GM23338 (cell line): ENCODE data around the gene GP5. TPM values are rescaled to one million over a fixed set of nuclear protein-coding genes. Genes with fewer than 3 reads are reported as not detected.

Experiments
- ATAC-seq: fragments of 200-7000 bp; cut with Tn5 transposase; 3 replicates; pipeline ENCODE4 v1.9.1; 2020
- DNase-seq: peaks from one replicate; pipeline ENCODE4 v3.0.0-alpha.2; 2015; ENCODE audit warnings: low spot score
- H2AFZ ChIP-seq: fragments of 200-600 bp; sonication (generic); 2 replicates; pipeline ENCODE4 v1.8.0; 2016; ENCODE audit warnings: antibody characterized with exemption, mild to moderate bottlenecking, moderate library complexity
- H3F3A ChIP-seq: fragments of 200-600 bp; sonication (generic); replicated peaks from 2 replicates; pipeline ENCODE4 v1.8.0; 2017; ENCODE audit warnings: antibody characterized with exemption, mixed run types, low read depth
- H3K27ac ChIP-seq: fragments of 200-600 bp; sonication (generic); 2 replicates; pipeline ENCODE4 v1.6.1; 2016; ENCODE audit warnings: low read depth
- H3K27me3 ChIP-seq: fragments of 200-600 bp; sonication (generic); 2 replicates; pipeline ENCODE4 v1.8.0; 2016; ENCODE audit warnings: mild to moderate bottlenecking, mixed run types, moderate library complexity; ENCODE audit not compliant: insufficient read depth
- H3K36me3 ChIP-seq: fragments of 200-600 bp; sonication (generic); 2 replicates; pipeline ENCODE4 v1.8.0; 2016; ENCODE audit warnings: mild to moderate bottlenecking; ENCODE audit not compliant: insufficient read depth
- H3K4me1 ChIP-seq: fragments of 200-600 bp; sonication (generic); 2 replicates; pipeline ENCODE4 v1.8.0; 2016; ENCODE audit warnings: mild to moderate bottlenecking, moderate library complexity; ENCODE audit not compliant: insufficient read depth
- H3K4me2 ChIP-seq: fragments of 200-600 bp; sonication (generic); 2 replicates; pipeline ENCODE4 v1.7.1; 2017; ENCODE audit warnings: mixed run types
- H3K4me3 ChIP-seq: fragments of 200-600 bp; sonication (generic); 2 replicates; pipeline ENCODE4 v1.6.1; 2016; ENCODE audit warnings: mixed run types
- H3K79me2 ChIP-seq: fragments of 200-600 bp; sonication (generic); replicated peaks from 2 replicates; pipeline ENCODE4 v1.8.0; 2017; ENCODE audit warnings: mild to moderate bottlenecking; ENCODE audit not compliant: insufficient read depth
- H3K9me2 ChIP-seq: fragments of 200-600 bp; sonication (generic); 2 replicates; pipeline ENCODE4 v1.8.0; 2017; ENCODE audit not compliant: insufficient read depth
- H4K20me1 ChIP-seq: fragments of 200-600 bp; sonication (generic); replicated peaks from 2 replicates; pipeline ENCODE4 v1.8.0; 2017; ENCODE audit warnings: mild to moderate bottlenecking; ENCODE audit not compliant: insufficient read depth
- H3K27ac Mint-ChIP-seq: 2 replicates; pipeline ENCODE4 v1.8.0; 2020; ENCODE audit warnings: inconsistent platforms, mild to moderate bottlenecking, moderate library complexity, mixed read lengths
- H3K27me3 Mint-ChIP-seq: 3 replicates; pipeline ENCODE4 v1.8.0; 2022; ENCODE audit warnings: low read depth, mild to moderate bottlenecking, moderate library complexity, mixed read lengths, inconsistent platforms; ENCODE audit not compliant: insufficient read depth, poor library complexity
- H3K36me3 Mint-ChIP-seq: 3 replicates; pipeline ENCODE4 v1.8.0; 2021; ENCODE audit warnings: low read depth, mild to moderate bottlenecking, inconsistent platforms, moderate library complexity, mixed read lengths
- H3K4me1 Mint-ChIP-seq: 3 replicates; pipeline ENCODE4 v1.8.0; 2020; ENCODE audit warnings: mild to moderate bottlenecking, inconsistent platforms, mixed read lengths
- H3K4me3 Mint-ChIP-seq: 3 replicates; pipeline ENCODE4 v1.8.0; 2021; ENCODE audit warnings: moderate library complexity, mild to moderate bottlenecking, inconsistent platforms, mixed read lengths
- H3K9me3 Mint-ChIP-seq: 3 replicates; pipeline ENCODE4 v1.8.0; 2020; ENCODE audit warnings: moderate library complexity, mild to moderate bottlenecking, inconsistent platforms, mixed read lengths
- CREB1 ChIP-seq: fragments of 250-450 bp; sonication (Bioruptor Pico); IDR thresholded peaks from 2 replicates; pipeline ENCODE4 v1.5.0; 2020; ENCODE audit warnings: low read depth, mild to moderate bottlenecking, moderate library complexity
- CTCF ChIP-seq, 2 experiments: fragments of 200-600 bp in 1 of 2; sonication (generic) in 1 of 2; conservative IDR thresholded peaks; 2 replicates each; pipeline versions ENCODE4 v1.5.1 to v1.6.1; 2016 to 2017; ENCODE audit warnings: antibody characterized with exemption in 2 of 2, low read depth in 2 of 2, mild to moderate bottlenecking in 2 of 2, moderate library complexity in 1 of 2
- ETS1 ChIP-seq: IDR thresholded peaks from 2 replicates; pipeline ENCODE4 v1.6.1; 2016; ENCODE audit warnings: antibody characterized with exemption
- EZH2 ChIP-seq: fragments of 200-600 bp; sonication (generic); IDR thresholded peaks from one replicate; pipeline ENCODE4 v1.8.0; 2017; ENCODE audit warnings: antibody characterized with exemption, mild to moderate bottlenecking, low read depth; ENCODE audit not compliant: unreplicated experiment
- JUNB ChIP-seq: IDR thresholded peaks from one replicate; pipeline ENCODE4 v1.6.1; 2016; ENCODE audit warnings: antibody characterized with exemption; ENCODE audit not compliant: unreplicated experiment
- NANOG ChIP-seq: IDR thresholded peaks from 2 replicates; pipeline ENCODE4 v1.6.1; 2016; ENCODE audit warnings: antibody characterized with exemption, borderline replicate concordance
- POLR2AphosphoS5 ChIP-seq: IDR thresholded peaks from 2 replicates; pipeline ENCODE4 v1.6.1; 2016; ENCODE audit warnings: antibody characterized with exemption, low read depth
- STAT1 ChIP-seq: IDR thresholded peaks from one replicate; pipeline ENCODE4 v1.6.1; 2016; ENCODE audit warnings: antibody characterized with exemption; ENCODE audit not compliant: unreplicated experiment
- ZNF114 ChIP-seq: fragments of 250-450 bp; sonication (Bioruptor Pico); IDR thresholded peaks from 2 replicates; pipeline ENCODE4 v1.5.0; 2020; ENCODE audit warnings: mild to moderate bottlenecking, moderate library complexity
- ZNF331 ChIP-seq: fragments of 250-450 bp; sonication (Bioruptor Pico); IDR thresholded peaks from 2 replicates; pipeline ENCODE4 v1.5.0; 2020; ENCODE audit warnings: low read depth, mild to moderate bottlenecking, moderate library complexity
- ZNF462 ChIP-seq: fragments of 250-450 bp; sonication (Bioruptor Pico); IDR thresholded peaks from 2 replicates; pipeline ENCODE4 v1.5.0; 2020; ENCODE audit warnings: mild to moderate bottlenecking, moderate library complexity
- polyA plus RNA-seq: library from polyadenylated mRNA; unstranded; fragments of >200 nt; fragmentation: Nextera tagmentation; extraction: Ambion mirVana; gene quantifications from 2 replicates; pipeline ENCODE4 v1.2.1, GENCODE V29; 2016
- total RNA-seq: library from RNA; depleted of rRNA; stranded (reverse); fragments of >200 nt; shearing (Covaris generic); gene quantifications from 2 replicates; pipeline ENCODE4 v1.2.3, GENCODE V29; 2014

The GP5 gene
- total and polyA plus RNA-seq, 2 experiments from 2014 or later: 0.07 to 0.15 TPM

GRCh38 chr3:194364314-194364651 lies 34.8 kb downstream of the GP5 start (continued):
- no peak for TF ChIP-seq ZNF462 (CRISPR knock-in tag)
- TF ChIP-seq ZNF114 (CRISPR knock-in tag): no peak

GRCh38 chr3:194360568-194360967 lies 38.5 kb downstream of the GP5 start:
- Histone ChIP-seq H3K9me2 (0 out of 2 replicates have a peak, but pooled peaks cover 11% of the 10 kb centered on the region), H3K36me3 (no peaks in the 10 kb centered on the region), H2AFZ (no peak overlapping the region), H3K4me2 (no peak overlapping the region), H3K27me3 (no peaks in the 10 kb centered on the region), H3K4me1 (no peaks in the 10 kb centered on the region), H3F3A (no peaks in the 10 kb centered on the region), H3K79me2 (no peaks in the 10 kb centered on the region), H4K20me1 (no peaks in the 10 kb centered on the region), H3K4me3 (no peak overlapping the region), H3K27ac (no peak overlapping the region)
- H3K27me3 Mint-ChIP-seq: peaks cover 6% of the 10 kb centered on the region
- DNase-seq: no peak
- H3K4me3 Mint-ChIP-seq: no peak overlapping the region
- no peak overlapping the region for H3K27ac Mint-ChIP-seq
- H3K36me3 Mint-ChIP-seq: no peaks in the 10 kb centered on the region
- H3K9me3 Mint-ChIP-seq: no peaks in the 10 kb centered on the region
- ATAC-seq: no peak
- H3K4me1 Mint-ChIP-seq: peaks cover 4% of the 10 kb centered on the region; the same call in 1 of the 3 replicates
- no peak for TF ChIP-seq CTCF (conservative IDR thresholded peaks at IDR 0.05; ENCODE audit: low read depth in 2 of 2)
- no peak for TF ChIP-seq ETS1
- TF ChIP-seq JUNB: no peak
- no peak for TF ChIP-seq STAT1
- no peak for TF ChIP-seq ZNF331 (CRISPR knock-in tag)
- no peak for TF ChIP-seq ZNF114 (CRISPR knock-in tag)
- TF ChIP-seq NANOG: no peak
- no peak for TF ChIP-seq CREB1 (CRISPR knock-in tag)
- TF ChIP-seq EZH2: no peak
- TF ChIP-seq POLR2AphosphoS5: no peak
